Erythroblast (primary cell): ENCODE measurements around the gene DGLUCY.

Experiments used
- GATA1 ChIP-seq: IDR thresholded peaks from 2 replicates; pipeline ENCODE4 v1.6.1; 2011; ENCODE audit warnings: low read depth, mild to moderate bottlenecking, control low read depth, low read length, moderate library complexity
- POLR2A ChIP-seq: IDR thresholded peaks from 2 replicates; pipeline ENCODE4 v1.6.1; 2011; ENCODE audit warnings: mild to moderate bottlenecking, low read length

DNA sequence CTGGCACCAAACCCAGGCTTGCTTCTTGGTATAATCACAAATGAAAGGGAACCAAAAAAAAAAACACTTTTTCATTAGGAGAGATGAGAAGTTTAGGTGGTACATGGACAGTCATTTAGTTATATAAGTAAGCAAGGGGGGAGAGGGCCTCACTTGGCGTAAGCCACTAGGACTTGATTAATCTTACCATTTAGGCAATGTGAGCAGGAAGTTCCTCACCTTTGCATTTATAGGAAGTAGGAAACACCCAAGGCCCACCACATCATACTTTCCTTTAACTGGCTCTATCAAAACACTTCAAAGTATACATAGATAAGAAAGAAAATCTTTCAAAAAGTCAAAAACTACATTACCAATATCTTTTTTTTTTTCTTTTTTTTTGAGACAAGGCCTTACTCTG is 46.7 kb upstream of the DGLUCY start:
- TF ChIP-seq POLR2A = no peak
- no peak for TF ChIP-seq GATA1
